Heart right ventricle (tissue), 16 donors: ENCODE results near the gene NMRK2. TPM values are rescaled to one million over a fixed set of nuclear protein-coding genes. Genes with fewer than 3 reads are reported as not detected.
"Not testable (repeated sequence)": the region's sequence is repeated elsewhere in the genome, so short reads cannot be mapped to it uniquely, and the experiment has no call there.

Source experiments
- ATAC-seq, 8 donors: fragments of 200-7000 bp; cut with Tn5 transposase; one replicate each; pipeline ENCODE4 v1.9.1; 2020; ENCODE audit warnings: mild to moderate bottlenecking in 8 of 8, moderate library complexity in 8 of 8, moderate number of reproducible peaks in 1 of 8
- DNase-seq, 2 donors: peaks; one replicate each; pipeline ENCODE4 v3.0.0-alpha.2; 2020
- H3K27ac ChIP-seq, 10 donors: fragments of 200-600 bp; sonication (generic) in 2 of 10; one replicate each; pipeline versions ENCODE4 v1.5.0 to v1.8.0; 2020 to 2022; ENCODE audit warnings: mild to moderate bottlenecking in 3 of 10
- H3K27me3 ChIP-seq, 7 donors: fragments of 200-600 bp; one replicate each; pipeline ENCODE4 v1.8.0; 2021 to 2022; ENCODE audit warnings: mild to moderate bottlenecking in 2 of 7
- H3K36me3 ChIP-seq, 9 donors: fragments of 200-600 bp; sonication (generic) in 1 of 9; one replicate each; pipeline versions ENCODE4 v1.5.0 to v1.8.0; 2020 to 2022; ENCODE audit warnings: mild to moderate bottlenecking in 2 of 9
- H3K4me1 ChIP-seq, 9 donors: fragments of 200-600 bp; sonication (generic) in 1 of 9; one replicate each; pipeline versions ENCODE4 v1.5.0 to v1.8.0; 2020 to 2022; ENCODE audit warnings: mild to moderate bottlenecking in 4 of 9
- H3K4me3 ChIP-seq, 10 donors: fragments of 200-600 bp; sonication (generic) in 2 of 10; one replicate each; pipeline versions ENCODE4 v1.5.0 to v1.8.0; 2020 to 2022; ENCODE audit warnings: mild to moderate bottlenecking in 7 of 10, moderate library complexity in 2 of 10
- H3K9me3 ChIP-seq, 11 donors: fragments of 200-600 bp in 10 of 11; sonication (generic) in 2 of 11; one replicate each; pipeline versions ENCODE4 v1.5.0 to v1.8.0; 2013 to 2022; ENCODE audit warnings: mild to moderate bottlenecking in 2 of 11, control low read depth in 1 of 11, moderate library complexity in 1 of 11
- CTCF ChIP-seq, 9 donors: fragments of 200-600 bp; sonication (generic) in 2 of 9; IDR thresholded peaks; one replicate each; pipeline versions ENCODE4 v1.5.0 to v1.8.0; 2021 to 2022; ENCODE audit warnings: antibody characterized with exemption in 9 of 9, mild to moderate bottlenecking in 5 of 9, moderate library complexity in 1 of 9
- WGBS, 2 donors: extraction: QIAGEN DNeasy Blood & Tissue Kit; methylation state at CpG; one replicate each; pipeline ENCODE4 v1.1.7; 2013; ENCODE audit warnings: inconsistent platforms in 1 of 2; 5-methylcytosine and 5-hydroxymethylcytosine counted together
- intact Hi-C, 10 donors: fragments of 100-400 bp; cut with DNase I; formaldehyde crosslinking; loops; one replicate each; pipeline versions ENCODE4 v1.11.1 to v1.14.2; 2022
- polyA plus RNA-seq, 2 donors: library from polyadenylated mRNA; stranded (reverse); fragments of 200-250 nt; gene quantifications; one replicate each; pipeline ENCODE4 v1.2.3, GENCODE V29; 2013
- total RNA-seq, 10 donors: library from RNA; stranded (reverse); fragmentation: NEBNext Ultra II Directional in 3 of 10; extraction: Animal tissue kit (Norgen Biotek cat#: 25700) in 3 of 10; gene quantifications; one replicate each; pipeline versions ENCODE4 v1.2.1 to v1.2.4, GENCODE V29; 2021 to 2023
- donor health status: Arrhythmogenic right ventricular cardiomyopathy.
- donor health status: ischemic (EF 13 %, LVEDD 7.1; RV severe dilation, severe dysfunction).
- donor health status: healthy with polysubstance abuse.
- donor health status: DM: no; HTN: yes; CAD: no.
- donor health status: DM: no; HTN: no; CAD: no.
- donor health status: ischemic (EF 25% LVEDD 6.9; RV normal size, moderate dysfunction).
- donor health status: ischemic (EF 25% LVEDD 5.7; RV mildly dilated, moderate dysfunction).
- donor health status: healthy.
- donor health status: DM: yes; HTN: yes; CAD: no.
- donor health status: Ischemic cardiomyopathy.
- donor health status: ischemic (EF 35%, LVEDD 5.7; RV mildly dilated, moderate dysfunction).
- donor health status: nonischemic (EF 11% LVEDD 7.7; RV severe dilation, severe dysfunction).
- donor health status: DM: yes; HTN: yes; CAD: no.
- donor health status: PGD.
- donor health status: ischemic (EF 29% LVEDD 5.4; RV normal size, mild dysfunction).
- donor health status: nonischemic (EF 23%, LVEDD 6.1; RV moderate dilation, normal function).

Gene NMRK2
- total and polyA plus RNA-seq, 12 donors: 241 to 2,570 (median 741) TPM

GRCh38 chr19:3954107-3954506 is 21.2 kb downstream of the NMRK2 start:
- H3K9me3 ChIP-seq: no peaks in the 10 kb centered on the region
- H3K27me3 ChIP-seq: no peaks in the 10 kb centered on the region
- WGBS, 2 donors: 46 to 62% methylated on average over 12 of the region's 12 CpGs
- peaks cover 6 to 55% (median 34%) of the 10 kb centered on the region in 9 donors for H3K4me1 ChIP-seq
- intact Hi-C loops: loop anchor here in 1 of 10 donors (10.0 kb wide), 1 partner anchor 189 kb away; the partner anchor contains the start of genes APBA3 and MRPL54
- peak in 7 of 8 donors; percentile 7 to 34 (median 18) for ATAC-seq
- H3K27ac ChIP-seq: peak overlapping the region; percentile 62 to 97 (median 92)
- no peak overlapping the region for H3K4me3 ChIP-seq
- peaks cover 0 to 39% (median 11%) of the 10 kb centered on the region in 9 donors for H3K36me3 ChIP-seq
- DNase-seq: no peak
- TF ChIP-seq CTCF (IDR thresholded peaks at IDR 0.05): no peak

- 82 to 87% methylated on average over 13 of the region's 13 CpGs for WGBS, 2 donors
- ATAC-seq, DNase-seq, H3K4me3 ChIP-seq, H3K9me3 ChIP-seq, H3K27me3 ChIP-seq: not testable (repeated sequence)
- intact Hi-C loops: loop anchor here in 1 of 10 donors (10.0 kb wide), 1 partner anchor 190 kb away; the partner anchor contains the start of genes APBA3 and MRPL54
- H3K36me3 ChIP-seq: peaks cover 6 to 51% (median 23%) of the 10 kb centered on the region in 9 donors
- peaks cover 6 to 46% (median 34%) of the 10 kb centered on the region in 9 donors for H3K4me1 ChIP-seq
- peak overlapping the region in 6 of 10 donors; percentile 2 to 97 (median 95) for H3K27ac ChIP-seq
Observed at GRCh38 chr19:3955276-3955675, 22.4 kb downstream of the NMRK2 start.

- Histone ChIP-seq H3K4me3 (no peak overlapping the region), H3K27me3 (no peaks in the 10 kb centered on the region), H3K27ac (peak overlapping the region in 4 of 10 donors; percentile 2 to 97 (median 29)), H3K36me3 (peaks cover 6 to 55% (median 27%) of the 10 kb centered on the region in 9 donors), H3K4me1 (peaks cover 3 to 42% (median 32%) of the 10 kb centered on the region in 9 donors), H3K9me3 (no peaks in the 10 kb centered on the region)
- DNase-seq (no peak), ATAC-seq (no peak)
- TF ChIP-seq CTCF (IDR thresholded peaks at IDR 0.05): no peak
- 83 to 84% methylated on average over 10 of the region's 10 CpGs for WGBS, 2 donors
- intact Hi-C loops: loop anchor here in 1 of 10 donors (10.0 kb wide), 1 partner anchor 191 kb away; the partner anchor contains the start of genes APBA3 and MRPL54
Observed at GRCh38 chr19:3955688-3956087, 22.8 kb downstream of the NMRK2 start.

- TF ChIP-seq CTCF (IDR thresholded peaks at IDR 0.05): no peak
- intact Hi-C loops: loop anchor here in 1 of 10 donors (10.0 kb wide), 1 partner anchor 194 kb away; the partner anchor contains the start of genes APBA3 and MRPL54
- no peaks in the 10 kb centered on the region for H3K27me3 ChIP-seq
- H3K27ac ChIP-seq: peak overlapping the region in 1 of 10 donors; percentile 13
- H3K4me1 ChIP-seq: peaks cover 0 to 21% (median 6%) of the 10 kb centered on the region in 9 donors
- DNase-seq: no peak
- no peak overlapping the region for H3K4me3 ChIP-seq
- 95 to 96% methylated on average over 80 to 86 of the region's 86 CpGs for WGBS, 2 donors
- H3K36me3 ChIP-seq: peaks cover 16 to 89% (median 48%) of the 10 kb centered on the region in 9 donors
- H3K9me3 ChIP-seq: no peaks in the 10 kb centered on the region
- peak in 3 of 8 donors; percentile 2 to 11 (median 5) for ATAC-seq
Observed at GRCh38 chr19:3958836-3959765, 26.2 kb downstream of the NMRK2 start.
